ENCODE results near the gene APBA1.

APBA1 gene

DNA sequence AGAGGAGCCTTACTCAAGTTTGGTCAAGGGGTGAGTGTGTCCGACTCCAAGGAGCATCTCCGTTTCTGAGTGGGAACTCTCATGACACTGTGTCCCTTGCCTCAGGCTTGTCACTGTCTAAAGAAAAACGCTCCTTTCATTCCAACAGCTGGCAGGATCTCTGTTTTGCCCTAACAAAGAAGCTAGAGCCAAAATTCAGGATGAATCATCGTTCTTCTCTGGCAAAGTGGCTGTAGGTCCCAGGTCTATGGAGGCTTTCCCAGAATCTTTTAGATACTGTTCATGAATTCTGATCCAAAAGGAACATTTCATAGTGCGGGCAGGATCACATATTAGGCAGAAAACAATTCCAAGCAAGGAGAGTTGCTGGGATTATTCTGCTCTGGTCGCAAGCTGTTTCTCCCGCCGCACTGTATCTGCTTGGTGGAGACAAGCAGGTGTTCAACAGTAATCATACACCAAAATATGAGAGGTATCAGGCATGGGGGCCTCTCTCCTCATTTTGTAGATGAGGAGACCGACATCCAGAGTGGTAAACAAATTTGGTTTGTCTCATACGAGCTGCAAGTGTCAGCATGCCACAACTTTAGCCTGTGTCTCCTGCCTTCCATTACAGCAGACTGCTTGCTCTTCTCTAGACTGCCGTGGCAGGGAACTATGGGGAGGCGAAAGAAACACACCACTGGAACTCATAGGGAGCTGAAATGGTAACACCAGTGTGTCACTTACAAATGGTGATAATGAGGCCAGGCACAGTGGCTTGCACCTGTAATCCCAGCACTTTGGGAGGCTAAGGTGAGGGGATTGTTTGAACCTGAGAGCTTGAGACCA lies 274.6 kb downstream of the APBA1 start:
- no peak for DNase-seq (ENCODE audit: low read depth)

- no peak for DNase-seq (ENCODE audit: low read depth)
Observed at GRCh38 chr9:69396759-69397158, 275.4 kb downstream of the APBA1 start.

DNA sequence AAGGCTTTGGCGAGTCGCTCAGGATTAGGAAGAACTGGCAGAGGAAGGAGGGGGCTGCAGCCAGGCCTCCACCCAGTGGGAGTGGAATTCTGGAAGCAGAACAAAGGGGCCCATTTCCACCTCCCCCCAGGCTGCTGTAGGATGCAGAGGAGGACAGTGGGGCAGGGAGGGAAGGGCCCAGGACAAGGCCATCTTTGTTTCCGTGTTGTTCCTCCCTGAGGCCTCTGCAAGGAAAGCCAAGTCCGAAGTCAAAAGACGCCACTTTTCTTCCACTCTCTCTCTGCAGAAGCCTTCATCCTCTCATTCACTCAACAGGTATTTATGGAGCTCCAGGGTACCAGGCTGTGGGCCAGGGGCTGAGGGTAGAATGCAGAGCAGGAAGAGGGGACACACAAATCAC lies 276.5 kb downstream of the APBA1 start:
- no peak for DNase-seq (ENCODE audit: low read depth)

DNA sequence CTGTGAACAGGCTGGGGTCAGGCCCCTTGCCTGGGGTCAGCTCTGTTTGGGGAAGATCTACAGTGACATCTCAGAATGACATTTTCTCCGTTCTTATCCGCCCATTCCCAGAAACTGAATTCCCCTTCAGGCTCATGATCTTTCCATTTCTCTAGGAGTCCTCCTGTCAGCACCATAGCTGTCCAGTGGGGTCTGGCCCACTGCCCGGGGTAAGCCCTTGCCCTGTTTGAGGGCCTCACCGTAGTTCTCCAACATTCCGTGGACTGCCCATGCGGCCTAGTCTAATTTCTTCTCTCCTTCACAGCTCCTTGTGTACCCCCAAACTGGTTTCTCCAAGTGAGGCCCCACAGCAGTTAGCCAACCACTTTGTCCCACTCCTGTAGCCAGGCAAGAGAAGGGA lies 278.7 kb downstream of the APBA1 start:
- DNase-seq (ENCODE audit: low read depth) = no peak

DNA sequence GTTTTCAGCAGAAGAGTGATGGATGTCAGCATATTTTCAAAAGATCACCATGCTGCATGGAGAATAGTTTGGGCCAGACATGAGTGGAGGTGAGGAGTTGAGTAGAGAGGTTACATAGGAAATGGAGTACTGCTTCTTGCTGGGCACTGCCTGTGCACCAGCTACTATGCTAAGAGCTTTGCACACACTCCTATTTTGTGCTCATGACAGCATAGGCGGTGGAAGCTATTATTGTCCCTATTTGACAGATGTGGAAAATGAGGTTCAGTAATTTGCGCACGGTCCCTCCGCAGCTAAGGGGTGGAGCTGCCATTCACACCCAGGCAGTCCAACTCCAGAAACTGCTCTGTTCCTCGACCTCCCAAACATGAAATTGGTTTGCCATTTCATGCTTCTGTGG lies 279.3 kb downstream of the APBA1 start:
- no peak for DNase-seq (ENCODE audit: low read depth)

DNA sequence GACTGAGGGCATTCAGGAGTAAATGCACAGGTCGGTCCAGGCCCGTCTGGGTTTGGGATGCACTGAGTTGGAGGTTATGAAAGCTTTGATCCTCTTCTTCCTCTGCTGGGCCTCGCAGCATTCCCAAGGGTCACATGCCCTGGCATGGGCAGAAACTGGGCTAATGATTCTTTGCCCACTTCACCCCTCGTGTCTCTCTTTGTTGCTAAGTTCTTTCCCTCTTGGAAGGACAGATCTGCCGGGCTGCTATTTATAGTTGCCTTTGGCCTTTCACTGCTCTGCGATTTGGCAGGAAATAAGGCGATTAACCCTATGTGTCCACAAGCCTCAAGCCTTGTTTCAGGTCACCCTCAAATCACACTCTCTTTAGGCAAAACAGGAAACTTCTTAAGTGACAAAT lies 280.2 kb downstream of the APBA1 start:
- no peak for DNase-seq (ENCODE audit: low read depth)

DNA sequence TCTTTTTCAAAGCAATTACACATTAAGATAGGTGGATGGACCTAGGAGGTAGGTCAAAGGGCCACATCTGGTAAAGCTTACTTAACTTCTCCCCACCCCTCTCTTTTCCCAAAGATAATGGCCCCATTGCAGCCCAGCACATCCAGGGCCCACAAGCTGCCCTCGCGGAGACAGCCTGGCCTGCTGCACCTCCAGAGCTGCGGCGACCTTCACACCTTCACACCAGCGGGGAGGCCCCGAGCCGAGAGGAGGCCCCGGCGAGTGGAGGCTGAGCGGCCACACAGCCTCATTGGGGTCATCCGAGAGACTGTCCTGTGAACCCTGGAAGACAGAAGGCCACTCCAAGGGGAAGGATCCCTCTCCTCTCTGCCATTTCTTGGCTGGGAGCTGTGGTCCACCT lies 280.7 kb downstream of the APBA1 start:
- no peak for DNase-seq (ENCODE audit: low read depth)

- no peak for DNase-seq (ENCODE audit: low read depth)
Observed at GRCh38 chr9:69389437-69389995, 282.7 kb downstream of the APBA1 start.

DNA sequence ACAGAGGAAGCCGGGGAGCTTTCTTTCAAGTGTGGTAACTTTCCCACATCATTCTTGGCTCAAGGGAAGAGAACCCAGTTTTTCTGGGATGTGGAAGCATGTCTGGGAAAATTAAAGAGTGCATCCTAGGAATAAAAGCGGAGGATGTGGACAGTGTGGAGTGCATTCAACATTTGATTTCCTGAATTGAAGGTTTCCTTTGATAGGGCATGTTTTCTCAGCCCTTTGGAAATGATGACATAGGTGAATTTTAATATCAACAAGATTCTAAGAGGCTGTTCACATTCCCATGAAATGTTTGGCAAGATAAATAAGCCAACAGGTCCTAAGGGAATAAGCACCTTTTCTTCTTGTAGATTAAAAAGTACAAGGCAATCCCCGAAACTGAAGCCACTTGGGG lies 283.6 kb downstream of the APBA1 start:
- DNase-seq (ENCODE audit: low read depth) = no peak

GRCh38 chr9:69386651-69387050 lies 285.5 kb downstream of the APBA1 start:
- DNase-seq (ENCODE audit: low read depth) = no peak

DNA sequence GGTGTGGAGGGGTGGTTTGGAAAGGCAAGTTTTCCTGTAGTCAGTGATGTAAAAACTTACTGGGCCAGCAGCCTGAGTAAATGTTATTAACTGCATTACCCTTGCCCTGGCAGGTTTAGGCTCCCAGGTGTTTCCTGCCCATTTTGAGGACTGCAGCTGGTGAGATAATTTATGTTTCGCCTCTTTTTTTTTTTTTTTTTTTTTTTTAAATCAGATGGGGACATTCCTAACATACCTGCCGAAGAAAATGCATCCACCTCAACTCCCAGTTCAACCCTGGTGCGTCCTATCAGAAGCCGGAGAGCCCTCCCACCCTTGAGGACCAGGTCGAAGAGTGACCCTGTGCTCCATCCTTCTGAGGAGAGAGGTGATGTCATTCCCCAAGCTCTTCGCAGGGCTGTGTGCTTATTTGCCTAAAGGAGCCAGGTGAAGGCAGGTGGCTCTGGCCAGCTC lies 286.6 kb downstream of the APBA1 start:
- DNase-seq (ENCODE audit: low read depth) = no peak

DNA sequence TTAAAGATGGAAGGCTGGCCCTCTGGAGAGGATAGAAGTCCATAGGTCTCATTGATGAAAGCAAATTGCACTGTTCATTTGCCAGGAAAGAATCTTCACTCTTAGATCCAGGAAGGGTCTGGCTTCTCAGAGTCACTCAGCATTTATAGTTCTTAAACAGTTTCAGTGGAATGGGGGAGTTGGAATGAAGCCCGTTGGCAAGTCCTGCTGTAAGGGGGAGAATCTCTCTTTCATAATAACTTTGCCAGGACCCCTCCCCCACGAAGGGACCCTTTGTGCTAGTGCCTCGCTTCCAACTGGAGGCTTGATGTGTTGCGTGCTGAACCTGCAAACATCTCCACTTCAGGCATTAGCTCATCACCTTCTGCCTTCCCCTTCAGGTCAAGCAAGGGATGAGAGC lies 290.0 kb downstream of the APBA1 start:
- DNase-seq (ENCODE audit: low read depth) = no peak

- no peak for DNase-seq (ENCODE audit: low read depth)
Observed at GRCh38 chr9:69380811-69381210, 291.4 kb downstream of the APBA1 start.

GRCh38 chr9:69380301-69380700 lies 291.9 kb downstream of the APBA1 start:
- DNase-seq (ENCODE audit: low read depth) = no peak

GRCh38 chr9:69379270-69379982 lies 292.7 kb downstream of the APBA1 start:
- no peak for DNase-seq (ENCODE audit: low read depth)

DNA sequence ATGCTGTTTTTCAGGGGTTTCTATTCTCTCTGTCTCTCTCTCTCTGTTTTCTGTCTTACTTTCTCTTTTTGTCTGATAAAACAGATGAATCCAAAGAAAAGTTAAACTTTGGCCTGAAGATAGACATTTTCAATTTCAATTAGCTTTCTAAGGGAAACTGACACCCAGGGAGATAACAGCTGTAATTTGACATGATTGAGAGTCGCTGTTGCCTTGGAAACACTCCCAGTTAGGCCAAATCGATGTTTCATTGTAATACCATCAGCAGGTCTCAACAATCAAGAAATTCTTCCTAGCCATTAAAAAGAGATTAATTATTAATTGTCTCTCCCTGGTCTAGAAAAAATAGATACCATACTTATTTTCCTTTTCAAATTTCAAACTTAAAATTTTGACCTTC lies 294.2 kb downstream of the APBA1 start:
- no peak for DNase-seq (ENCODE audit: low read depth)
